ENCODE results near the gene CDK15.

DNA sequence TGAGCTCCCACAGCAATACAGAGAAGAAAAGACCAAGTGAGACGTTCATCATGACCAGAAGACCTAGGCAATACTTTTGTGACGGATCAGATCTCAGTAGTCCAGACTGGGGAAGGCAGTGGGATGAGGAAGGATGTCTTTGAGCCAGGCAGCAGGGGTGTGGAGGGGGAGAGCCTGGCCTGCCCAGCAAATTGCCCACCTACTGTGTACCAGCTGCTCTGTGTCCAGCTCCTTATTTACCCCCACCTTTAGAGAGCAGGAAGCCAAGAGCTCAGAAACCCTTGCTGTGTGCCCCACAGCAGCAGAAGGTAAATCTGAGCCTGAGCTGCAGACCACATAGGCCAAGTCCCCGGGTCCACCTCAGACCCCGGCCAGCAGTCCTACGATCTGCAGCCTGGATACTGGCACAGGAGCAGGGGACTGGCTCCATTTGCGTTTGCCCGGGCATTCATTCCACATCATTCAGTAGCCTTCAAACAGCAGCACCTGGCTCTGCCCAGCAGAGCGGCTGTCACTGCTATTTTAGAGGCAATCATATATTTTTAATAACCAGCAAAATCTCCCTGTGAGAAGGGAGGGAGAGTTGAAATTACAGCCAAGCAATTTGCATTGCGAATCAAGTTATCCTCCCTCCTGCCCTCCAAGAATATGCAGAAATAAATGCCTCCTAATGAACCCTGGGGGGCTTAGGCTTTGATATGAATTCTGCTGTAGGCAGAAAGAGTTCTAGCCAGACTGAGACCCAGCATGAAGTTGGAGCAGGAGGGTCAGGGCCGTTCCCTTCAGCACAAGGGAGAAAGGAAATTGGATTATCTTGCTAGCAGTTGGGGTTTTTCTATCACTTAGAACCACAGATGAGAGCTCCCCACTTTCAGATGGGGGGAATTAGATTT is 117.3 kb downstream of the CDK15 start:
- TF ChIP-seq SNIP1 (IDR thresholded peaks at IDR 0.05; ENCODE audit: low read depth) (no peak), JUNB (CRISPR knock-in tag; conservative IDR thresholded peaks at IDR 0.05) (no peak), MXI1 (IDR thresholded peaks at IDR 0.05; ENCODE audit: low read depth, low read length) (no peak)
- TF ChIP-seq, protein P1, sequence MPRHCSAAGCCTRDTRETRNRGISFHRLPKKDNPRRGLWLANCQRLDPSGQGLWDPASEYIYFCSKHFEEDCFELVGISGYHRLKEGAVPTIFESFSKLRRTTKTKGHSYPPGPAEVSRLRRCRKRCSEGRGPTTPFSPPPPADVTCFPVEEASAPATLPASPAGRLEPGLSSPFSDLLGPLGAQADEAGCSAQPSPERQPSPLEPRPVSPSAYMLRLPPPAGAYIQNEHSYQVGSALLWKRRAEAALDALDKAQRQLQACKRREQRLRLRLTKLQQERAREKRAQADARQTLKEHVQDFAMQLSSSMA (CRISPR knock-in tag; IDR thresholded peaks at IDR 0.05) = no peak
- TF ChIP-seq, protein P2, sequence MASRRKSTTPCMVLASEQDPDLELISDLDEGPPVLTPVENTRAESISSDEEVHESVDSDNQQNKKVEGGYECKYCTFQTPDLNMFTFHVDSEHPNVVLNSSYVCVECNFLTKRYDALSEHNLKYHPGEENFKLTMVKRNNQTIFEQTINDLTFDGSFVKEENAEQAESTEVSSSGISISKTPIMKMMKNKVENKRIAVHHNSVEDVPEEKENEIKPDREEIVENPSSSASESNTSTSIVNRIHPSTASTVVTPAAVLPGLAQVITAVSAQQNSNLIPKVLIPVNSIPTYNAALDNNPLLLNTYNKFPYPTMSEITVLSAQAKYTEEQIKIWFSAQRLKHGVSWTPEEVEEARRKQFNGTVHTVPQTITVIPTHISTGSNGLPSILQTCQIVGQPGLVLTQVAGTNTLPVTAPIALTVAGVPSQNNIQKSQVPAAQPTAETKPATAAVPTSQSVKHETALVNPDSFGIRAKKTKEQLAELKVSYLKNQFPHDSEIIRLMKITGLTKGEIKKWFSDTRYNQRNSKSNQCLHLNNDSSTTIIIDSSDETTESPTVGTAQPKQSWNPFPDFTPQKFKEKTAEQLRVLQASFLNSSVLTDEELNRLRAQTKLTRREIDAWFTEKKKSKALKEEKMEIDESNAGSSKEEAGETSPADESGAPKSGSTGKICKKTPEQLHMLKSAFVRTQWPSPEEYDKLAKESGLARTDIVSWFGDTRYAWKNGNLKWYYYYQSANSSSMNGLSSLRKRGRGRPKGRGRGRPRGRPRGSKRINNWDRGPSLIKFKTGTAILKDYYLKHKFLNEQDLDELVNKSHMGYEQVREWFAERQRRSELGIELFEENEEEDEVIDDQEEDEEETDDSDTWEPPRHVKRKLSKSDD (conservative IDR thresholded peaks at IDR 0.05; ENCODE audit: low read length) = no peak

Measured in K562 (cell line).